ENCODE data around the gene CREG2. TPM values are rescaled to one million over a fixed set of nuclear protein-coding genes. Genes with fewer than 3 reads are reported as not detected.

CREG2 gene
- total RNA-seq, 1 donor from 2014 or later = not detected

DNA sequence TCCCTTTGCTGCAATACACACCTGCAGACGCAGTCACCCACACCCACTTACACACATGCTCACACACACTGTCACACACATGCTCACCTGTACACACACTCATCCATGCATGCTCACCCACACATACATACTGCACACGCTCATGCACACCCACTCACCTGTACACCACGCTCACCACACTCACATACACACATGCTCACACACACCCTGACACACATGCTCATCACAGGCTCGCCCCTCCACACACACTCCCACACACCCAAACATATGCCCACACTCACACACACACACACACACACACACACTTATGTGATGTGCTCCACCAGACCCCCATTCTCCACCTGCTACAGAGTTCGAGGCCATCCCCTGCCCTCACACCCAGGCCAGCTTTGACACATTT is 22.8 kb upstream of the CREG2 start:
- peaks cover 51% of the 10 kb centered on the region for H3K27me3 Mint-ChIP-seq (ENCODE audit: unreplicated experiment)
- H3K27ac Mint-ChIP-seq (ENCODE audit: unreplicated experiment) = no peak overlapping the region
- H3K4me1 Mint-ChIP-seq (ENCODE audit: unreplicated experiment) = no peaks in the 10 kb centered on the region
- DNase-seq (ENCODE audit: extremely low spot score, unreplicated experiment) = no peak
- H3K9me3 Mint-ChIP-seq (ENCODE audit: unreplicated experiment) = peaks cover 4% of the 10 kb centered on the region
- no peaks in the 10 kb centered on the region for H3K36me3 Mint-ChIP-seq (ENCODE audit: unreplicated experiment)
- no peak overlapping the region for H3K4me3 Mint-ChIP-seq (ENCODE audit: unreplicated experiment)
- TF ChIP-seq, protein P1, sequence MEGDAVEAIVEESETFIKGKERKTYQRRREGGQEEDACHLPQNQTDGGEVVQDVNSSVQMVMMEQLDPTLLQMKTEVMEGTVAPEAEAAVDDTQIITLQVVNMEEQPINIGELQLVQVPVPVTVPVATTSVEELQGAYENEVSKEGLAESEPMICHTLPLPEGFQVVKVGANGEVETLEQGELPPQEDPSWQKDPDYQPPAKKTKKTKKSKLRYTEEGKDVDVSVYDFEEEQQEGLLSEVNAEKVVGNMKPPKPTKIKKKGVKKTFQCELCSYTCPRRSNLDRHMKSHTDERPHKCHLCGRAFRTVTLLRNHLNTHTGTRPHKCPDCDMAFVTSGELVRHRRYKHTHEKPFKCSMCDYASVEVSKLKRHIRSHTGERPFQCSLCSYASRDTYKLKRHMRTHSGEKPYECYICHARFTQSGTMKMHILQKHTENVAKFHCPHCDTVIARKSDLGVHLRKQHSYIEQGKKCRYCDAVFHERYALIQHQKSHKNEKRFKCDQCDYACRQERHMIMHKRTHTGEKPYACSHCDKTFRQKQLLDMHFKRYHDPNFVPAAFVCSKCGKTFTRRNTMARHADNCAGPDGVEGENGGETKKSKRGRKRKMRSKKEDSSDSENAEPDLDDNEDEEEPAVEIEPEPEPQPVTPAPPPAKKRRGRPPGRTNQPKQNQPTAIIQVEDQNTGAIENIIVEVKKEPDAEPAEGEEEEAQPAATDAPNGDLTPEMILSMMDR (IDR thresholded peaks at IDR 0.05) = no peak

DNA sequence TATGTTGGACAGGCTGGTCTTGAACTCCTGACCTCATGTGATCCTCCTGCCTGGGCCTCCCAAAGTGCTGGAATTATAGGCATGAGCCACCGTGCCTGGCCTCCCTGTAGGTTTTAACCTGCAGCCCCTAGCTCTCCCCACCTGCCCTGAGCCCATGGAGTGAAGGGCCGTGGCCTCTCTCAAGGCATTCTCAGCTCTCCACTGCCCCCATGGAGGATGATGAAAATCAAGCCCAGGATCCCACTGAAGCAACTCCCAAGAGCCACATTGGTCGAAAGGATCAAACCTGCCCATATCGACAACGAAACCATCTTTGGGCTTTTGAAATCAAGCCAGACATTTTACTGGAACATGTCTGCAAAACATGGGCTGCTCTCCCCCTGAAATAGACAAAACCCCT is 22.4 kb upstream of the CREG2 start:
- TF ChIP-seq, protein P1 (IDR thresholded peaks at IDR 0.05) = no peak
- no peak for DNase-seq (ENCODE audit: extremely low spot score, unreplicated experiment)
- H3K9me3 Mint-ChIP-seq (ENCODE audit: unreplicated experiment) = no peaks in the 10 kb centered on the region
- no peak overlapping the region for H3K4me3 Mint-ChIP-seq (ENCODE audit: unreplicated experiment)
- no peaks in the 10 kb centered on the region for H3K4me1 Mint-ChIP-seq (ENCODE audit: unreplicated experiment)
- peaks cover 52% of the 10 kb centered on the region for H3K27me3 Mint-ChIP-seq (ENCODE audit: unreplicated experiment)
- no peaks in the 10 kb centered on the region for H3K36me3 Mint-ChIP-seq (ENCODE audit: unreplicated experiment)
- H3K27ac Mint-ChIP-seq (ENCODE audit: unreplicated experiment) = no peak overlapping the region

DNA sequence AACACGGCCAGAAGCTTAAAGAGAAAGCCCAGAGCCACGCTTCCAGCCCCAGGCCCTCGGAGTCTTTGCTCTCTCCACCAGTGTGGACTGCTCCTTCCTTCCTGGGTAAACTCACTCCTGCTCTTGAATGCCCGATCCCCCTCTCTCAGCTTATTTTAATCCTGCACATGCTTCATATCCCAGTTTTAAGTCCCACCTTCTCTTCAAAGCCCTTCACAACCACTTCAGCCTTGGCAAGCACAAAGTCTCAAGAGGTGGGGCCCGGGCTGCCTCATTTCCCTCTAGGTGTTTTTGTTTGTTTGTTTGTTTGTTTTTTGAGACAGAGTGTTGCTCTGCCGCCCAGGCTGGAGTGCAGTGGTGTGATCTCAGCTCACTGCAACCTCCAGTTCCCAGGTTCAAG is 21.6 kb upstream of the CREG2 start:
- Mint-ChIP-seq H3K9me3 (ENCODE audit: unreplicated experiment) (no peaks in the 10 kb centered on the region), H3K27me3 (ENCODE audit: unreplicated experiment) (peaks cover 52% of the 10 kb centered on the region), H3K27ac (ENCODE audit: unreplicated experiment) (no peak overlapping the region), H3K4me3 (ENCODE audit: unreplicated experiment) (no peak overlapping the region), H3K36me3 (ENCODE audit: unreplicated experiment) (no peaks in the 10 kb centered on the region), H3K4me1 (ENCODE audit: unreplicated experiment) (no peaks in the 10 kb centered on the region)
- no peak for DNase-seq (ENCODE audit: extremely low spot score, unreplicated experiment)
- TF ChIP-seq, protein P1 (IDR thresholded peaks at IDR 0.05) = no peak

DNA sequence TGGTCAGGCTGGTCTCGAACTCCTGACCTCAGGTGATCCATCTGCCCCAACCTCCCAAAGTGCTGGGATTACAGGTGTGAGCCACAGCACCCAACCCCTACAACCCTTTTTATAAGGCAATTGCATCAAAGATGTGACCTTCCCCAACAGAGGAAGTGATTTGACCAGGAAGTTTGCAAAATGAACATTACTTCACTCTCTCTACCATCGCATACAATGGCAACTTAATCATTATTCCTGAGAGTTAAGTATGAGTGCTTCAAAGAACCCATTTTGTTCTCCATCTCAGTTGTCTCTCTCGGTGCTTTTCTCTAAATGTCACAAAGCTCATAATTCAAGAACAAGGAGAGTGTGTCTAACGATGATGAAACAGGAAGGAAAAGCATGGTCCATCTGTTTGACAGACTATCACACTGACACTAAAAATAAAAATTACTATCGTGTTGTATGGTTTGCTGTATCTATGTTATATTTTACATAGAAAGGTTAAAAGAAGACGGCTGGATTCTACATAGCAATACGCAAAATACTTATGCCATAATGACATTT is 18.1 kb upstream of the CREG2 start:
- TF ChIP-seq, protein P1 (IDR thresholded peaks at IDR 0.05) = no peak
- Mint-ChIP-seq H3K27ac (ENCODE audit: unreplicated experiment) (no peak overlapping the region), H3K9me3 (ENCODE audit: unreplicated experiment) (no peaks in the 10 kb centered on the region), H3K4me1 (ENCODE audit: unreplicated experiment) (no peaks in the 10 kb centered on the region), H3K27me3 (ENCODE audit: unreplicated experiment) (peaks cover 38% of the 10 kb centered on the region), H3K36me3 (ENCODE audit: unreplicated experiment) (no peaks in the 10 kb centered on the region), H3K4me3 (ENCODE audit: unreplicated experiment) (no peak overlapping the region)
- DNase-seq (ENCODE audit: extremely low spot score, unreplicated experiment) = no peak

DNA sequence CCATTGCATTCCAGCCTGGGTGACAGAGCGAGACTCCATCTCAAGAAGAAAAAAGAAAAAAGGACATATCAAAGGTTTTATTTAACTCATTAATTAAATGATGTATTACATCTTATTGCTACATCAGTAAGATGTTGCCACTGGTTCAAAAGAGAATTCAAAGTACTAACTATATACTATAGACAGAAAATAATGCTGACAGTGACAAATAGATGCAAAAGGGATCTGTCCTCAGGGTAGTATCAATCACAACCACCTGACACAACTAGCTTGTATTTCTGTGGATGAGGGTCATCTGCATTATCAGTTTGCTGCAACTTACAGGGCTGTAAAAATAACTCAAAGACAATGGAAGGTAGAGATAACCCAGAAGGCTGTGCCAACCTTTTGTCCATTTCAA is 16.4 kb upstream of the CREG2 start:
- no peaks in the 10 kb centered on the region for H3K36me3 Mint-ChIP-seq (ENCODE audit: unreplicated experiment)
- TF ChIP-seq, protein P1 (IDR thresholded peaks at IDR 0.05) = no peak
- no peak overlapping the region for H3K27ac Mint-ChIP-seq (ENCODE audit: unreplicated experiment)
- no peak for DNase-seq (ENCODE audit: extremely low spot score, unreplicated experiment)
- H3K4me1 Mint-ChIP-seq (ENCODE audit: unreplicated experiment) = no peaks in the 10 kb centered on the region
- H3K27me3 Mint-ChIP-seq (ENCODE audit: unreplicated experiment) = peaks cover 31% of the 10 kb centered on the region
- H3K4me3 Mint-ChIP-seq (ENCODE audit: unreplicated experiment) = no peak overlapping the region
- no peaks in the 10 kb centered on the region for H3K9me3 Mint-ChIP-seq (ENCODE audit: unreplicated experiment)
